Measurements from ENCODE around the gene PBLD.

Gene PBLD

GRCh38 chr10:68253346-68253745, 79.4 kb downstream of the PBLD start:
- Histone ChIP-seq H3K4me3 (replicated peaks; ENCODE audit: insufficient read depth, low read length) (no peak overlapping the region), H3K27ac (replicated peaks) (no peak overlapping the region), H3K27me3 (ENCODE audit: insufficient read depth, poor library complexity, severe bottlenecking) (no peaks in the 10 kb centered on the region)
- no peak for DNase-seq (ENCODE audit: low read depth in 1 of 2, low spot score in 1 of 2)
- TF ChIP-seq GABPA (IDR thresholded peaks at IDR 0.05; ENCODE audit: low read depth) (no peak), CTCF (IDR thresholded peaks at IDR 0.05; ENCODE audit: insufficient read depth, low read length) (no peak), POLR2AphosphoS5 (IDR thresholded peaks at IDR 0.05; ENCODE audit: low read depth) (no peak), REST (IDR thresholded peaks at IDR 0.05; ENCODE audit: insufficient replicate concordance, low read depth) (no peak), SPI1 (IDR thresholded peaks at IDR 0.05; ENCODE audit: borderline replicate concordance, low read depth) (no peak)

- H3K27me3 ChIP-seq (ENCODE audit: insufficient read depth, poor library complexity, severe bottlenecking): no peaks in the 10 kb centered on the region
- no peak for TF ChIP-seq POLR2AphosphoS5 (IDR thresholded peaks at IDR 0.05; ENCODE audit: low read depth)
- TF ChIP-seq GABPA (IDR thresholded peaks at IDR 0.05; ENCODE audit: low read depth): no peak
- TF ChIP-seq SPI1 (IDR thresholded peaks at IDR 0.05; ENCODE audit: borderline replicate concordance, low read depth): no peak
- no peak for TF ChIP-seq REST (IDR thresholded peaks at IDR 0.05; ENCODE audit: insufficient replicate concordance, low read depth)
- no peak for TF ChIP-seq CTCF (IDR thresholded peaks at IDR 0.05; ENCODE audit: insufficient read depth, low read length)
- no peak overlapping the region for H3K4me3 ChIP-seq (replicated peaks; ENCODE audit: insufficient read depth, low read length)
- no peak overlapping the region for H3K27ac ChIP-seq (replicated peaks)
- no peak for DNase-seq (ENCODE audit: low read depth in 1 of 2, low spot score in 1 of 2)
Measured at GRCh38 chr10:68251625-68252495, 80.9 kb downstream of the PBLD start.

- Histone ChIP-seq H3K27me3 (ENCODE audit: insufficient read depth, poor library complexity, severe bottlenecking) (no peaks in the 10 kb centered on the region), H3K27ac (replicated peaks) (no peak overlapping the region), H3K4me3 (replicated peaks; ENCODE audit: insufficient read depth, low read length) (no peak overlapping the region)
- TF ChIP-seq POLR2AphosphoS5 (IDR thresholded peaks at IDR 0.05; ENCODE audit: low read depth) (no peak), SPI1 (IDR thresholded peaks at IDR 0.05; ENCODE audit: borderline replicate concordance, low read depth) (no peak), CTCF (IDR thresholded peaks at IDR 0.05; ENCODE audit: insufficient read depth, low read length) (no peak), GABPA (IDR thresholded peaks at IDR 0.05; ENCODE audit: low read depth) (no peak), REST (IDR thresholded peaks at IDR 0.05; ENCODE audit: insufficient replicate concordance, low read depth) (no peak)
- DNase-seq (ENCODE audit: low read depth in 1 of 2, low spot score in 1 of 2): no peak
Measured at GRCh38 chr10:68251151-68251550, 81.6 kb downstream of the PBLD start.

Measured in HL-60 (cell line).